Measurements from ENCODE around the gene ALKBH2.
"Not testable (repeated sequence)": the region's sequence is repeated elsewhere in the genome, so short reads cannot be mapped to it uniquely, and the experiment has no call there.

ALKBH2 gene

GRCh38 chr12:109065853-109066193, 27.4 kb downstream of the ALKBH2 start:
- DNase-seq: no peak

- no peak for DNase-seq
These were observed 28.0 kb downstream of the ALKBH2 start for GRCh38 chr12:109065154-109065852.

GRCh38 chr12:109064143-109064542, 29.1 kb downstream of the ALKBH2 start:
- DNase-seq: no peak

GRCh38 chr12:109058773-109059172, 34.5 kb downstream of the ALKBH2 start:
- no peak for DNase-seq

GRCh38 chr12:109057376-109057775, 35.9 kb downstream of the ALKBH2 start:
- DNase-seq: no peak

- DNase-seq: no peak
These were observed 36.4 kb downstream of the ALKBH2 start for GRCh38 chr12:109056891-109057290.

- DNase-seq: no peak
These were observed 38.8 kb downstream of the ALKBH2 start for GRCh38 chr12:109054520-109054919.

- not testable (repeated sequence) for DNase-seq
These were observed 39.2 kb downstream of the ALKBH2 start for GRCh38 chr12:109054124-109054513.

- DNase-seq: no peak
These were observed 39.7 kb downstream of the ALKBH2 start for GRCh38 chr12:109053382-109054123.

GRCh38 chr12:109052414-109053323, 40.6 kb downstream of the ALKBH2 start, which contains the start of gene USP30:
Gene USP30, plus strand, starts transcription at chr12:109052576. Its CDS starts 103 bp downstream, at chr12:109052679.
- peak; percentile 63 for DNase-seq

GRCh38 chr12:109052097-109052413, 41.2 kb downstream of the ALKBH2 start:
- no peak for DNase-seq

- not testable (repeated sequence) for DNase-seq
These were observed 43.5 kb downstream of the ALKBH2 start for GRCh38 chr12:109049794-109050193.

- DNase-seq: not testable (repeated sequence)
These were observed 44.6 kb downstream of the ALKBH2 start for GRCh38 chr12:109048706-109049105.

GRCh38 chr12:109047081-109047805, 46.0 kb downstream of the ALKBH2 start:
- DNase-seq: no peak

- DNase-seq: no peak
These were observed 49.0 kb downstream of the ALKBH2 start for GRCh38 chr12:109044241-109044640.

All from NK-92 treated with Interleukin-12 subunit alpha and Interleukin-12 subunit beta, amount 100 ng/mL, for 24 hours (cell line).